A549 (cell line): Measurements from ENCODE around the gene TTLL11. TPM values are rescaled to one million over a fixed set of nuclear protein-coding genes. Genes with fewer than 3 reads are reported as not detected.
A peak's percentile ranks its signal among the peaks of the same experiment; 100 is the strongest.

Experiments
- ATAC-seq, 2 experiments: fragments of 200-7000 bp in 1 of 2; fragments of >200 bp in 1 of 2; cut with Nextera tagmentation in 1 of 2; cut with Tn5 transposase in 1 of 2; 3 replicates each; pipeline versions ENCODE4 v1.8.0 to v1.9.1; 2018 to 2020; ENCODE audit warnings: mild to moderate bottlenecking in 1 of 2, moderate library complexity in 1 of 2
- CTCF ChIA-PET: fragments of 300-600 bp; sonication (Branson Sonifier 250); formaldehyde crosslinking; extraction: SDS; loops from one replicate; lab custom pipeline; 2021; ENCODE audit warnings: antibody characterized with exemption, inconsistent platforms; lab: Yijun Ruan, JAX
- POLR2A ChIA-PET: fragments of 350-600 bp; formaldehyde crosslinking; extraction: SDS; loops from one replicate; lab custom pipeline; 2021; ENCODE audit warnings: antibody characterized with exemption, inconsistent platforms; lab: Yijun Ruan, JAX
- DNase-seq, 2 experiments: peaks; one replicate each; pipeline versions ENCODE4 v3.0.0 to v3.0.0-alpha.2; 2011 to 2016; ENCODE audit warnings: low read depth in 1 of 2, low spot score in 1 of 2
- FAIRE-seq: peaks from 2 replicates; lab custom pipeline; 2011; peaks lifted over from hg19 to GRCh38; lab: Jason Lieb, UNC
- H3K27ac ChIP-seq, 2 experiments: fragments of >200 bp; sonication (Bioruptor Twin); formaldehyde crosslinking; 3 replicates each; pipeline ENCODE4 v1.5.1; 2016 to 2017
- H3K4me1 ChIP-seq: fragments of >200 bp; sonication (Bioruptor Twin); formaldehyde crosslinking; 3 replicates; pipeline ENCODE4 v1.6.1; 2016
- H3K4me2 ChIP-seq: fragments of >200 bp; sonication (Bioruptor Twin); formaldehyde crosslinking; 3 replicates; pipeline ENCODE4 v1.6.1; 2016
- H3K4me3 ChIP-seq: fragments of >200 bp; sonication (Bioruptor Twin); formaldehyde crosslinking; 3 replicates; pipeline ENCODE4 v1.5.1; 2016
- H3K9me3 ChIP-seq: fragments of >200 bp; sonication (Bioruptor Twin); formaldehyde crosslinking; 3 replicates; pipeline ENCODE4 v1.6.1; 2016
- ATOH8 ChIP-seq: fragments of 250-450 bp; sonication (Bioruptor Pico); IDR thresholded peaks from 2 replicates; pipeline ENCODE4 v1.5.0; 2020; ENCODE audit warnings: low read depth, mild to moderate bottlenecking, moderate library complexity
- CBX8 ChIP-seq: fragments of 200-600 bp; sonication (generic); IDR thresholded peaks from 2 replicates; pipeline ENCODE4 v1.6.1; 2016
- CHD2 ChIP-seq: fragments of 150-350 bp; IDR thresholded peaks from 2 replicates; pipeline ENCODE4 v1.6.1; 2014; ENCODE audit warnings: low read length; ENCODE audit not compliant: partially characterized antibody
- CHD4 ChIP-seq: fragments of 200-600 bp; sonication (generic); IDR thresholded peaks from 2 replicates; pipeline ENCODE4 v1.6.1; 2016; ENCODE audit warnings: antibody characterized with exemption, mild to moderate bottlenecking, borderline replicate concordance
- EHF ChIP-seq: fragments of 250-450 bp; sonication (Bioruptor Pico); IDR thresholded peaks from 2 replicates; pipeline ENCODE4 v1.5.0; 2020; ENCODE audit warnings: mild to moderate bottlenecking
- EHMT2 ChIP-seq: fragments of 200-600 bp; sonication (generic); IDR thresholded peaks from 2 replicates; pipeline ENCODE4 v1.6.1; 2016; ENCODE audit warnings: antibody characterized with exemption, low read depth, mild to moderate bottlenecking, moderate library complexity
- ELK1 ChIP-seq: fragments of 150-350 bp; IDR thresholded peaks from 2 replicates; pipeline ENCODE4 v1.6.1; 2014; ENCODE audit warnings: low read depth, mild to moderate bottlenecking, low read length
- FOSL2 ChIP-seq, 2 experiments: fragments of 450-650 bp in 1 of 2; fragments of >200 bp in 1 of 2; sonication (Bioruptor Twin) in 1 of 2; formaldehyde crosslinking; IDR thresholded peaks; 2 replicates each; pipeline versions ENCODE4 v1.5.0 to v1.6.1; 2016 to 2020; ENCODE audit warnings: mild to moderate bottlenecking in 1 of 2, moderate library complexity in 1 of 2
- FOXS1 ChIP-seq: fragments of 250-450 bp; sonication (Bioruptor Pico); IDR thresholded peaks from 2 replicates; pipeline ENCODE4 v1.5.0; 2020; ENCODE audit warnings: mild to moderate bottlenecking, moderate library complexity
- GATA3 ChIP-seq: IDR thresholded peaks from 2 replicates; pipeline ENCODE4 v1.6.1; 2012; ENCODE audit warnings: borderline replicate concordance
- HES2 ChIP-seq: fragments of >200 bp; sonication (Bioruptor Twin); formaldehyde crosslinking; IDR thresholded peaks from 2 replicates; pipeline ENCODE4 v1.6.1; 2016
- HOXA7 ChIP-seq: fragments of 250-450 bp; sonication (Bioruptor Pico); IDR thresholded peaks from 2 replicates; pipeline ENCODE4 v1.5.0; 2020; ENCODE audit warnings: mild to moderate bottlenecking, moderate library complexity
- KDM5A ChIP-seq: fragments of 200-600 bp; sonication (generic); IDR thresholded peaks from 2 replicates; pipeline ENCODE4 v1.6.1; 2016; ENCODE audit warnings: antibody characterized with exemption, mild to moderate bottlenecking
- MYC ChIP-seq: IDR thresholded peaks from 2 replicates; pipeline ENCODE4 v1.6.1; 2012; ENCODE audit warnings: mild to moderate bottlenecking, inconsistent platforms, low read length, improper control_type of control experiment, borderline replicate concordance
- NFE2L2 ChIP-seq: fragments of 150-350 bp; conservative IDR thresholded peaks from 2 replicates; pipeline ENCODE4 v1.6.1; 2014; ENCODE audit warnings: low read length
- NPAS2 ChIP-seq: fragments of 250-450 bp; sonication (Bioruptor Pico); IDR thresholded peaks from 2 replicates; pipeline ENCODE4 v1.8.0; 2022; ENCODE audit warnings: mild to moderate bottlenecking, moderate library complexity, borderline replicate concordance
- NR3C1 ChIP-seq: fragments of >200 bp; sonication (Bioruptor Twin); formaldehyde crosslinking; IDR thresholded peaks from 3 replicates; pipeline ENCODE4 v1.6.1; 2017
- REST ChIP-seq: fragments of 200-600 bp; sonication (generic); IDR thresholded peaks from 2 replicates; pipeline ENCODE4 v1.6.1; 2016; ENCODE audit warnings: antibody characterized with exemption, mild to moderate bottlenecking, moderate library complexity
- SMC3 ChIP-seq: fragments of >200 bp; sonication (Bioruptor Twin); formaldehyde crosslinking; IDR thresholded peaks from 3 replicates; pipeline ENCODE4 v1.6.1; 2018; ENCODE audit warnings: inconsistent platforms
- TFCP2L1 ChIP-seq: fragments of 250-450 bp; sonication (Bioruptor Pico); IDR thresholded peaks from 2 replicates; pipeline ENCODE4 v1.5.0; 2021; ENCODE audit warnings: mild to moderate bottlenecking
- ZC3H11A ChIP-seq: fragments of 450-650 bp; IDR thresholded peaks from 2 replicates; pipeline ENCODE4 v1.6.1; 2014; ENCODE audit warnings: antibody characterized with exemption, mild to moderate bottlenecking
- ZFP36 ChIP-seq: fragments of 450-650 bp; IDR thresholded peaks from 2 replicates; pipeline ENCODE4 v1.6.1; 2014; ENCODE audit warnings: borderline replicate concordance; ENCODE audit not compliant: partially characterized antibody
- ZNF302 ChIP-seq: fragments of 250-450 bp; sonication (Bioruptor Pico); IDR thresholded peaks from 2 replicates; pipeline ENCODE4 v1.9.0; 2021; ENCODE audit warnings: inconsistent platforms, mild to moderate bottlenecking, moderate library complexity
- WGBS: methylation state at CpG from one replicate; pipeline ENCODE4 v1.1.6; 2017; ENCODE audit errors: missing lambda C conversion rate; 5-methylcytosine and 5-hydroxymethylcytosine counted together
- polyA plus RNA-seq, 4 experiments: library from polyadenylated mRNA; depleted of rRNA in 3 of 4; stranded (reverse); fragments of >200 nt; fragmentation: RNase III in 1 of 4; extraction: RNeasy Plus Mini Kit Qiagen cat#74134 plus additional on column Dnase treatment in 1 of 4; gene quantifications; 2 replicates in 3 of 4; 3 replicates in 1 of 4; pipeline ENCODE4 v1.2.3, GENCODE V29; 2011 to 2017
- TF ChIP-seq, protein P1 (sequence below): IDR thresholded peaks from 2 replicates; pipeline ENCODE4 v1.6.1; 2012
- TF ChIP-seq, protein P2 (sequence below): fragments of 250-450 bp; sonication (Bioruptor Pico); IDR thresholded peaks from 2 replicates; pipeline ENCODE4 v1.5.0; 2021; ENCODE audit warnings: mild to moderate bottlenecking, moderate library complexity, borderline replicate concordance

The TTLL11 gene
- polyA plus RNA-seq, 2 of the 4 experiments (the other 2 are of a cell fraction) = 1.8 to 2.6 TPM

GRCh38 chr9:121900163-121900562 is 192.9 kb downstream of the TTLL11 start:
- DNase-seq = no peak
- CTCF ChIA-PET = interaction anchor here (1.7 kb wide), 1 partner anchor 165 kb away, joined by 5 read pairs; no protein-coding TSS in a partner anchor
- H3K9me3 ChIP-seq = peaks cover 10% of the 10 kb centered on the region; the same call in 2 of the 3 replicates
- POLR2A ChIA-PET = no interaction called here
- H3K4me1 ChIP-seq = no peaks in the 10 kb centered on the region
- no peak overlapping the region for H3K4me2 ChIP-seq
- no peak overlapping the region for H3K4me3 ChIP-seq
- no peak for ATAC-seq
- TF ChIP-seq CHD4 (no peak), FOSL2 (IDR thresholded peaks at IDR 0.05) (no peak), FOSL2 (CRISPR knock-in tag; IDR thresholded peaks at IDR 0.05) (no peak), GATA3 (no peak), KDM5A (no peak), FOXS1 (CRISPR knock-in tag) (no peak), HOXA7 (CRISPR knock-in tag) (no peak), MYC (no peak), NFE2L2 (no peak)
- H3K27ac ChIP-seq = no peak overlapping the region
- 54% methylated on average over 5 of the region's 5 CpGs for WGBS
- FAIRE-seq = no peak

GRCh38 chr9:121898856-121899255 is 194.3 kb downstream of the TTLL11 start:
- ChIA-PET POLR2A (no interaction called here), CTCF (interaction anchor here (1.7 kb wide), 1 partner anchor 164 kb away, joined by 5 read pairs; no protein-coding TSS in a partner anchor)
- peaks cover 10% of the 10 kb centered on the region; the same call in 2 of the 3 replicates for H3K9me3 ChIP-seq
- TF ChIP-seq ATOH8 (CRISPR knock-in tag) (no peak), NR3C1 (no peak), TFCP2L1 (CRISPR knock-in tag) (no peak), CHD2 (no peak), ZFP36 (no peak), CBX8 (no peak)
- TF ChIP-seq, protein P1, sequence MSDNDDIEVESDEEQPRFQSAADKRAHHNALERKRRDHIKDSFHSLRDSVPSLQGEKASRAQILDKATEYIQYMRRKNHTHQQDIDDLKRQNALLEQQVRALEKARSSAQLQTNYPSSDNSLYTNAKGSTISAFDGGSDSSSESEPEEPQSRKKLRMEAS = no peak
- FAIRE-seq (no peak), DNase-seq (no peak), ATAC-seq (no peak)
- H3K27ac ChIP-seq = no peak overlapping the region
- no peaks in the 10 kb centered on the region for H3K4me1 ChIP-seq
- WGBS = 77% methylated on average over 4 of the region's 4 CpGs
- no peak overlapping the region for H3K4me2 ChIP-seq
- no peak overlapping the region for H3K4me3 ChIP-seq

GRCh38 chr9:121897140-121897539 is 196.0 kb downstream of the TTLL11 start:
- H3K4me3 ChIP-seq = no peak overlapping the region
- no peak overlapping the region for H3K4me2 ChIP-seq
- TF ChIP-seq, protein P2, sequence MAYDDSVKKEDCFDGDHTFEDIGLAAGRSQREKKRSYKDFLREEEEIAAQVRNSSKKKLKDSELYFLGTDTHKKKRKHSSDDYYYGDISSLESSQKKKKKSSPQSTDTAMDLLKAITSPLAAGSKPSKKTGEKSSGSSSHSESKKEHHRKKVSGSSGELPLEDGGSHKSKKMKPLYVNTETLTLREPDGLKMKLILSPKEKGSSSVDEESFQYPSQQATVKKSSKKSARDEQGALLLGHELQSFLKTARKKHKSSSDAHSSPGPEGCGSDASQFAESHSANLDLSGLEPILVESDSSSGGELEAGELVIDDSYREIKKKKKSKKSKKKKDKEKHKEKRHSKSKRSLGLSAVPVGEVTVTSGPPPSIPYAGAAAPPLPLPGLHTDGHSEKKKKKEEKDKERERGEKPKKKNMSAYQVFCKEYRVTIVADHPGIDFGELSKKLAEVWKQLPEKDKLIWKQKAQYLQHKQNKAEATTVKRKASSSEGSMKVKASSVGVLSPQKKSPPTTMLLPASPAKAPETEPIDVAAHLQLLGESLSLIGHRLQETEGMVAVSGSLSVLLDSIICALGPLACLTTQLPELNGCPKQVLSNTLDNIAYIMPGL (CRISPR knock-in tag) = no peak
- no peak for TF ChIP-seq ZNF302 (CRISPR knock-in tag)
- no peak for TF ChIP-seq NPAS2 (CRISPR knock-in tag)
- TF ChIP-seq EHF (CRISPR knock-in tag) = no peak
- TF ChIP-seq REST = no peak
- TF ChIP-seq SMC3 = no peak
- no peak for TF ChIP-seq CHD2
- no peak for TF ChIP-seq HES2
- TF ChIP-seq ELK1 = no peak
- TF ChIP-seq EHMT2 = no peak
- no peak for TF ChIP-seq ZC3H11A
- POLR2A ChIA-PET = no interaction called here
- H3K9me3 ChIP-seq = peaks cover 10% of the 10 kb centered on the region; the same call in 2 of the 3 replicates
- WGBS = 90% methylated on average over 10 of the region's 10 CpGs
- FAIRE-seq (no peak), DNase-seq (no peak), ATAC-seq (peak; percentile 40 to 43; a peak in 3 of 6 replicates)
- H3K4me1 ChIP-seq = no peaks in the 10 kb centered on the region
- no peak overlapping the region for H3K27ac ChIP-seq
- CTCF ChIA-PET = no interaction called here
